NK-92 (cell line): Measurements from ENCODE around the gene PDLIM1.

Experiments used
- DNase-seq: peaks from one replicate; lab custom pipeline; 2025; ENCODE audit not compliant: unreplicated experiment; lab: John Stamatoyannopoulos, UW

The PDLIM1 gene

DNA sequence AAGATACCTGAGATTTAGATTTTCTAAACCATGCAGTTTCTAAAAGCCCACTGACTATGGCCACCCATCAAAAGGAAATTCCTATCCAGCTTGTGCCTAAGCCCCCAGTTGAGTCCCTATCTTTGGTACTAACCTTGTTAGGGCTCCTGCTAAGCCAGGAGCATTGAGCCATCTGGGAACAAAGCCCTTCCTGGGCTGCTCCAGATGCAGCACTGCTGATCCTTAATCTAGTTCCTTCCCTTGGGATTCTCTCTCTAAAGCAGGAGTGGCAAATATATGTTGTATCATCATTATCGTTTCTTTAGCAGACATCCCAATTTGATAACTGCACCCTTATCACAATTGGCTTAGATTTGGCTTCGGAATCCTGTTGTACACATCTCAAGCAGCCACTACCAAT is 24.7 kb upstream of the PDLIM1 start:
- no peak for DNase-seq

- no peak for DNase-seq
These were observed 23.6 kb upstream of the PDLIM1 start for GRCh38 chr10:95314192-95314918.

GRCh38 chr10:95312986-95313495 is 22.2 kb upstream of the PDLIM1 start:
- DNase-seq: no peak

DNA sequence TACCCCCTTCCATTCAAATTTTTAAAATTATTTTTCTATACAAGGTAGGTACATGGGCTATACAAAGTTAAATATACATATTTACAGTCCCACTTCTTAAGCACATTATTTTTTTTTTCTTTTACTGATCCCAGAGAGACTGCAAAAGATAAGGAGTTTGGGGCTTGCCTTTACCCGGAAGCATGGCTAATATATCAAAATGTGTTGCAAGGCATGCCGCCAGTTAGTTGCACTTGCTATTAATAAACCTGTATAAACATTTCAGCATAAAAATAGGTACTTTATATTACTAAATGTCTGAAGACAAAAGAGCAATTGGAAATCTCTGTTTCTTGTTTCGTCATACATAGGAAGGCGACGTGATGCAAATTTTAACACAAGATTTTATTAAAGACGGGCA is 21.5 kb upstream of the PDLIM1 start:
- DNase-seq: no peak

GRCh38 chr10:95309958-95310357 is 19.2 kb upstream of the PDLIM1 start:
- DNase-seq: no peak

GRCh38 chr10:95308389-95309302 is 17.8 kb upstream of the PDLIM1 start:
- no peak for DNase-seq

DNA sequence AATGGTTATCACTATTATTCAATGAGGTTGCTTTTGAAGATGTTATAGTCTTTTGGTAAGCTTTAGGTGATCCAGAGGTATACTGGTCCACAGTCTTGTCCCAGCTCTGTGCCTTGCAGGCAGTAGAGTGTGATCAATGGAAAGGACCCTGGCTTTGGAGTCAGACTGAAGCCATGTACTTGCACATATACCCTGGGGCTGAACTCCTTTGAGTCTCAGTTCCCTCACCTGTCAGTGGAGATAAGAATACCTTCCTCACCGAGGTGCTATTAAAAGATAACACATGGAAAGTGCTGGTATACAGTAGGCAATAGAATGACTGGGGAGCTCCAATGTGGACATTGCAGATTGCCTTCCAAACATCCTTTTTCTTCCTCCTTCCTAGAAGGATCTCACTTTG is 16.0 kb upstream of the PDLIM1 start:
- no peak for DNase-seq

GRCh38 chr10:95306318-95306650 is 15.5 kb upstream of the PDLIM1 start:
- no peak for DNase-seq

DNA sequence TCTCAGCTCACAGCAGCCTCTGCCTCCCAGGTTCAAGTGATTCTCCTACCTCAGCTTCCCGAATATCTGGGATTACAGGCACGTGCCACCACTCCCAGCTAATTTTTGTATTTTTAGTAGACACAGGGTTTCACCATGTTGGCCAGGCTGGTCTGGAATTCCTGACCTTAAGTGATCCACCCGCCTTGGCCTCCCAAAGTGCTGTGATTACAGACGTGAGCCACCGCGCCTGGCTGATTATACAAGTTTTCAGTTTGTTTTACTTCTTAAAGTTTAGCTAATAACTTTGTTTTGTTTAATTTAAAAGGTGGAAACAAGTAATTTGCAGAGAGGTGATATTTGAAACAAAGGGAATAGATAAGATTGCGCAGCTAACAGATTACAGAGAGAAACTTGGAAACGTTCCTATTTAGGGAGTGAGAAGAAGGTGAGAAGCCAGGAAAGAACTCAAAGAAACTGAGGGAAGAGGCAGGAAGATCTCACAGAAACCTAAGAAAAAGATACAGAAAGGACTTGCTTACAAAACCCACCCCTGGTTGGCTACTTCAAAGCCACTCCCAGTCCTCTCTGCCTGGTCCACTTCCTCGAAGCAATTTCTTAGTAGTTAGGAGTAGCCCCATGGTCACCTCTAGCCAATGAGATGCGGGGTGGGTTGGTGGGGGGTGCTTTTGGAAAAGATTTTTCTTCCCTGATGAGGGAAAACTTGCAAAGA is 15.0 kb upstream of the PDLIM1 start:
- DNase-seq: no peak

- no peak for DNase-seq
These were observed 14.2 kb upstream of the PDLIM1 start for GRCh38 chr10:95304976-95305375.

GRCh38 chr10:95304463-95304862 is 13.7 kb upstream of the PDLIM1 start:
- DNase-seq: no peak

GRCh38 chr10:95303950-95304349 is 13.1 kb upstream of the PDLIM1 start:
- DNase-seq: no peak

GRCh38 chr10:95303535-95303934 is 12.7 kb upstream of the PDLIM1 start:
- no peak for DNase-seq

DNA sequence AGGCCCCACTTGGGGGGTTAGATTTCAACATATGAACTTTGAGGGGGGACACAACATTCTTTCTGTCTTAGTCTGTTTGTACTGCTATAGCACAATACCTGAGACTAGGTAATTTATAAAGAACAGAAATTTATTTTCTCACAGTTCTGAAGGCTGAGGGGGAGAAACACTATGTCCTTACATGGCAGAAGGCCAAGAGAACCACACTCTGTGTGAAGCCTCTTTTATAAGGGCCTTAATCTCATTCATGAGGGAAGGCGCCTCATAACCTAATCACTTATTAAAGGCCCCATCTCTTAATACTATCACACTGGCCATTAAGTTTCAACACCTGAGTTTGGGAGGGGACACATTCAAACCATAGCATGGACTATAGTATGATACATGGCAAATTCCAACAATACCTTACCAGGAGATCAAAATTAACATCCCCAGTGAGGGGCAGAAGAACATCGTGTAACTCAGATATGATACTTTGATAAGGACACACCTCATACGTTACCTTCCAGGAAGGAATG is 9.3 kb upstream of the PDLIM1 start:
- DNase-seq: no peak

DNA sequence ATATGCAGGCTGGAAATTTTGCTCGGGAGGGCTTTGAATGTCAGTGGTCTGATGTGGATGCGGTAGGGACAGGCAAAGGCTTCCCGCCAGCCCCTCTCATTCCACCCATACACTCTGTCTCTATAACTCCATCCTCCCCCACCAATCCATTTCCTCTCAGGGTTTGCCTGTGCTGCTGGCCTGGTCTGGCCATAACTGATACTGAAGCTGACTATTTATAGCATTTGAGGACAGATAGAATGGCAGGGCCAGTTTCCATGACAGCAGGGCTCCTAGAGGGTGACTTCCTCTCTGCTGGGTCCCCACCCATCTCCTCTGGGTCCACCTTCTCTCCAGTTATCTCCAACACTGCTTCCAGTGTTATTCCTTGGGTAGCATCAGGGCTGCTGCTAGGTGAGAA is 6.6 kb upstream of the PDLIM1 start:
- no peak for DNase-seq

GRCh38 chr10:95296764-95297163 is 6.0 kb upstream of the PDLIM1 start:
- no peak for DNase-seq

- DNase-seq: no peak
These were observed 4.4 kb upstream of the PDLIM1 start for GRCh38 chr10:95295031-95295755.

GRCh38 chr10:95293631-95294030 is 2.8 kb upstream of the PDLIM1 start:
- DNase-seq: no peak

DNA sequence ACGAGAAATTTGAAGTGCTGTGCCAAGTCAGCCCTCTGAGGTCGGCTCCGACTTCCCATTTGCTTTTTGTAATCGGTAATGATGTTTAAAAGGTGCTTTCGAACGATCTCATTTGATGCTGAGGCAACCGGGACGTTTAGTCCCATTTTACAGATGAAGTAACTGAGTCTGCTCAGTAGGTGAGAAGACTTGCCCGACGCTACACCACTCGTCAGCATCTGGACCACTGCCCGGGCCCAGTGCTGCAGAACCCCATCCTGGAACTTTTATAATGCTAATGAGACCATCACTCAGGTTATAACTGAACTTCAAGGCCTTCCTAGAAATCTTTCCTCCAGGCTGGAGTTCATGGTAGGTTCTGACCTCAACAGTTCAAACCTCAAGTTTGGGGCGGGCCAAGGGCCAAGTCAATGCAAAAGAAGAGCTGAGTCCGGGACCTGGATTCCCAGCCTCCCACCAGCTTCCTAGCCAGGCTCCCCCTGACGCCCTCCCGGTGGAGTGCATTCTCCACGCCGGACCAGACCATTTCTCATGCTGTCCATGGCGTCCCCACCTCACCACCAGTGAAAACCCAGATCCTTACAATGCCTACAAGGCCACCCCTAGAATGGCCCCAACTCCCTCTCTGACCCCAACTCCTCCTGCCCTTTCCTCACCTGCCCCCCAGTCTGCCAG is 699 bp upstream of the PDLIM1 start:
- no peak for DNase-seq

GRCh38 chr10:95289921-95290421 is 832 bp downstream of the PDLIM1 start:
- DNase-seq: no peak
